ENCODE results near the gene COX6B1. TPM values are rescaled to one million over a fixed set of nuclear protein-coding genes. Genes with fewer than 3 reads are reported as not detected.

Gene COX6B1
- total RNA-seq, 1 experiment from 2014 or later = 496 TPM

DNA sequence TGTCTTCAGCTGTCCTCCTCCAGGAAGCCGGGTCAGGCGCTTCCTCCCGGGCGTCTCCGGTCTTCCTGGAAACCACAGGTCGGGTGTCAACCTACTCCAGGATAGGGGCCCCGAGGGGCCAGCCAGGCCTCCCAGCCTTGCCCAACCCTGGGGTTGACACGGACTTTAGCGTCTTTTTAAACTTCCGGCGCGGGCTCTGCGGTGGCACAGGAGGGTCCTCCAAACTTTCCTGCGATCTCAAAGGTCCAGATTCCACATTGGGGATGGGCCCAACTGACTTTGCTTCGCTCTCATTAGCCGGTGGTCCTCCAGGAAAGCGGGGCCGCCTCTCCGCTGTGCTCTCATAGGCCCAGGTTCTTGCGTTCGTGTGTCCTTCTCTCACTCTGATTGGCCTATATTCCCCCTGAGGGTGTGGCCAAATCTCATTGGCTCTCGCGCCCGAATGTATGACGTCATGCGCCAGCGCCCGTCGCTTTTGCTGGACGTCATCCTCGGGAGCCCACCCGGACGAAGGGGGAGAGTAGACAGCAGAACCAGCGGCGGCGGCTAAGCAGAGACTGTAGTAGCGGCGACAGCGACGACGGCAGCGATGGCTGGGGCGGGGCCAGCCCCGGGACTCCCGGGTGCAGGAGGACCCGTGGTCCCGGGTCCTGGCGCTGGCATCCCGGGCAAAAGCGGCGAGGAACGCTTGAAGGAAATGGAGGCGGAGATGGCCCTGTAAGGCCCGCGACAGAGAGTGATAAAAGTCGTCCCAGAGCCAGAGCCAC, 19.4 kb upstream of the COX6B1 start, which contains the start of gene RBM42:
RBM42 (plus strand) TSS at position 472 of the 767 bp plus-strand sequence; CDS start at position 590, 118 bp downstream.
- no TSS peak for BruUV-seq (replicated peaks)
- Histone ChIP-seq H3K36me3 (ENCODE audit: control insufficient read depth in 1 of 2, insufficient read depth in 2 of 2, low read length in 2 of 2) (peaks cover 18 to 22% of the 10 kb centered on the region in 2 experiments; a peak in 3 of 4 replicates), H4K20me1 (ENCODE audit: insufficient read depth) (no peaks in the 10 kb centered on the region), H2AFZ (ENCODE audit: low read depth, low read length, poor library complexity, severe bottlenecking) (no peak within 1 kb of the TSS), H3K9me2 (ENCODE audit: insufficient read depth) (no peaks in the 10 kb centered on the region), H3K9ac (ENCODE audit: low read length) (peak within 1 kb of the TSS; percentile 92), H3K4me2 (ENCODE audit: low read length) (peak within 1 kb of the TSS; percentile 98), H3K4me3 (replicated peaks in 1 of 2; ENCODE audit: low read depth in 1 of 2, low read length in 2 of 2) (peak within 1 kb of the TSS; percentile 89 to 97), H3K4me1 (ENCODE audit: control insufficient read depth in 1 of 2, insufficient read depth in 2 of 2, low read length in 2 of 2) (peaks cover 7 to 9% of the 10 kb centered on the region in 2 experiments; a peak in 3 of 4 replicates), H3K79me2 (ENCODE audit: insufficient read depth, low read length) (peaks cover 14% of the 10 kb centered on the region), H3K9me3 (ENCODE audit: control insufficient read depth in 1 of 2, insufficient read depth in 1 of 2, low read depth in 1 of 2, low read length in 2 of 2) (no peaks in the 10 kb centered on the region), H3K27me3 (ENCODE audit: insufficient read depth, low read length) (no peaks in the 10 kb centered on the region), H3K27ac (ENCODE audit: low read depth, low read length) (peak within 1 kb of the TSS; percentile 73)
- ChIA-PET CTCF (no interaction called here), POLR2A (no interaction called here), RAD21 (ENCODE audit: low non-redundant PET in 1 of 2, low total read pairs in 2 of 2, uncharacterized antibody in 2 of 2, unreplicated experiment in 2 of 2) (no interaction called here)
- ATAC-seq (peak; percentile 100), DNase-seq (ENCODE audit: low read depth, low spot score) (peak; percentile 99)
- peak; percentile 21 for TF ChIP-seq POLR2A (IDR thresholded peaks at IDR 0.05; ENCODE audit: borderline replicate concordance, extremely low read depth, insufficient read depth, insufficient read length)
- peak; percentile 62; the same call in 1 of the 2 replicates for TF ChIP-seq CBX3 (IDR thresholded peaks at IDR 0.05; ENCODE audit: low read depth)
- peak; percentile 53 for TF ChIP-seq SIN3A (IDR thresholded peaks at IDR 0.05; ENCODE audit: low read depth)
- no peak for TF ChIP-seq YY1 (IDR thresholded peaks at IDR 0.05; ENCODE audit: extremely low read depth, insufficient replicate concordance, low read depth, low read length)
- TF ChIP-seq ZFX (IDR thresholded peaks at IDR 0.05) = peak; percentile 48
- TF ChIP-seq EZH2phosphoT487 (IDR thresholded peaks at IDR 0.05; ENCODE audit: borderline replicate concordance) = no peak
- TF ChIP-seq, protein P1, sequence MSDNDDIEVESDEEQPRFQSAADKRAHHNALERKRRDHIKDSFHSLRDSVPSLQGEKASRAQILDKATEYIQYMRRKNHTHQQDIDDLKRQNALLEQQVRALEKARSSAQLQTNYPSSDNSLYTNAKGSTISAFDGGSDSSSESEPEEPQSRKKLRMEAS (IDR thresholded peaks at IDR 0.05) = no peak; the same call in 1 of the 2 replicates
- no peak for TF ChIP-seq JUND (IDR thresholded peaks at IDR 0.05)
- TF ChIP-seq SRF (IDR thresholded peaks at IDR 0.05; ENCODE audit: low read depth) = peak; percentile 98
- TF ChIP-seq, protein P2, sequence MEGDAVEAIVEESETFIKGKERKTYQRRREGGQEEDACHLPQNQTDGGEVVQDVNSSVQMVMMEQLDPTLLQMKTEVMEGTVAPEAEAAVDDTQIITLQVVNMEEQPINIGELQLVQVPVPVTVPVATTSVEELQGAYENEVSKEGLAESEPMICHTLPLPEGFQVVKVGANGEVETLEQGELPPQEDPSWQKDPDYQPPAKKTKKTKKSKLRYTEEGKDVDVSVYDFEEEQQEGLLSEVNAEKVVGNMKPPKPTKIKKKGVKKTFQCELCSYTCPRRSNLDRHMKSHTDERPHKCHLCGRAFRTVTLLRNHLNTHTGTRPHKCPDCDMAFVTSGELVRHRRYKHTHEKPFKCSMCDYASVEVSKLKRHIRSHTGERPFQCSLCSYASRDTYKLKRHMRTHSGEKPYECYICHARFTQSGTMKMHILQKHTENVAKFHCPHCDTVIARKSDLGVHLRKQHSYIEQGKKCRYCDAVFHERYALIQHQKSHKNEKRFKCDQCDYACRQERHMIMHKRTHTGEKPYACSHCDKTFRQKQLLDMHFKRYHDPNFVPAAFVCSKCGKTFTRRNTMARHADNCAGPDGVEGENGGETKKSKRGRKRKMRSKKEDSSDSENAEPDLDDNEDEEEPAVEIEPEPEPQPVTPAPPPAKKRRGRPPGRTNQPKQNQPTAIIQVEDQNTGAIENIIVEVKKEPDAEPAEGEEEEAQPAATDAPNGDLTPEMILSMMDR (IDR thresholded peaks at IDR 0.05 in 2 of 3, conservative IDR thresholded peaks at IDR 0.05 in 1 of 3; ENCODE audit: borderline replicate concordance in 1 of 3, insufficient read depth in 1 of 3, low read depth in 2 of 3, low read length in 2 of 3) = no peak
- peak; percentile 69; the same call in 1 of the 2 replicates for TF ChIP-seq POLR2AphosphoS5 (IDR thresholded peaks at IDR 0.05; ENCODE audit: low read depth, low read length)
- TF ChIP-seq SP1 (IDR thresholded peaks at IDR 0.05; ENCODE audit: low read depth) = peak; percentile 100
- intact Hi-C loops (cut with micrococcal nuclease) = no loop called here

All from HCT116 (cell line).